Epithelial cell of esophagus (primary cell): ENCODE measurements around the gene TMEM128.

Source experiments
- DNase-seq: peaks from one replicate; pipeline ENCODE4 v3.0.0; 2010; ENCODE audit warnings: low read depth
- H3K4me3 ChIP-seq: 2 replicates; pipeline ENCODE4 v1.5.1; 2011; ENCODE audit warnings: mild to moderate bottlenecking, low read length, control low read depth
- CTCF ChIP-seq: IDR thresholded peaks from 2 replicates; pipeline ENCODE4 v1.5.1; 2011; ENCODE audit warnings: low read depth, mild to moderate bottlenecking, low read length, control low read depth, inconsistent platforms; ENCODE audit not compliant: insufficient read depth; ENCODE audit errors: missing control alignments

TMEM128 gene

GRCh38 chr4:4248029-4248884 lies at the start of gene TMEM128:
TSS of gene TMEM128 (minus strand) at chr4:4248223. CDS start at chr4:4248202, 21 bp downstream.
- DNase-seq: peak; percentile 94
- H3K4me3 ChIP-seq: peak within 1 kb of the TSS; percentile 90
- TF ChIP-seq CTCF: peak; percentile 19

- no peak overlapping the region for H3K4me3 ChIP-seq
- no peak for TF ChIP-seq CTCF
- no peak for DNase-seq
These were observed 48.3 kb upstream of the TMEM128 start for GRCh38 chr4:4296283-4296846.

GRCh38 chr4:4293279-4293678 lies 45.3 kb upstream of the TMEM128 start:
- no peak overlapping the region for H3K4me3 ChIP-seq
- no peak for DNase-seq
- TF ChIP-seq CTCF: no peak

- H3K4me3 ChIP-seq: peak within 1 kb of the TSS; percentile 95
- DNase-seq: peak; percentile 96
- no peak for TF ChIP-seq CTCF
These were observed 42.2 kb upstream of the TMEM128 start, which contains the start of the genes LYAR and ZBTB49 for GRCh38 chr4:4289941-4290850. TSS of gene LYAR (minus strand) at chr4:4290154. CDS start at chr4:4283742, 6,412 bp downstream. TSS of gene ZBTB49 (plus strand) at chr4:4290251. CDS start at chr4:4299946, 9,695 bp downstream.

- TF ChIP-seq CTCF: no peak
- peak overlapping the region; percentile 95 for H3K4me3 ChIP-seq
- no peak for DNase-seq
These were observed 41.5 kb upstream of the TMEM128 start for GRCh38 chr4:4289597-4289940.

GRCh38 chr4:4289055-4289454 lies 41.0 kb upstream of the TMEM128 start:
- DNase-seq: peak; percentile 15
- H3K4me3 ChIP-seq: peak overlapping the region; percentile 95
- TF ChIP-seq CTCF: no peak
